Esophagus muscularis mucosa (tissue), 4 donors: ENCODE data around the gene PTPRN2. TPM values are rescaled to one million over a fixed set of nuclear protein-coding genes. Genes with fewer than 3 reads are reported as not detected.
"Not testable (repeated sequence)": the region's sequence is repeated elsewhere in the genome, so short reads cannot be mapped to it uniquely, and the experiment has no call there.

Experiments used
- DNase-seq: peaks from one replicate; pipeline ENCODE4 v3.0.0-alpha.2; 2017; ENCODE audit errors: extremely low spot score
- H3K27ac ChIP-seq, 4 donors: fragments of 200-600 bp; sonication (generic); replicated peaks in 1 of 4; 1 replicate in 3 of 4; 2 replicates in 1 of 4; pipeline ENCODE4 v1.5.1; 2016 to 2019; ENCODE audit warnings: mild to moderate bottlenecking in 1 of 4
- H3K27me3 ChIP-seq, 4 donors: fragments of 200-600 bp; sonication (generic); one replicate each; pipeline versions ENCODE4 v1.5.1 to v1.6.0; 2016 to 2019
- H3K36me3 ChIP-seq, 4 donors: fragments of 200-600 bp; sonication (generic); one replicate each; pipeline ENCODE4 v1.5.1; 2016 to 2019
- H3K4me1 ChIP-seq, 4 donors: fragments of 200-600 bp; sonication (generic); one replicate each; pipeline ENCODE4 v1.5.1; 2016 to 2019
- H3K4me3 ChIP-seq, 4 donors: fragments of 200-600 bp; sonication (generic); 1 replicate in 2 of 4; 2 replicates in 2 of 4; pipeline ENCODE4 v1.5.1; 2016 to 2019; ENCODE audit warnings: mild to moderate bottlenecking in 4 of 4, moderate library complexity in 1 of 4
- H3K9me3 ChIP-seq, 4 donors: fragments of 200-600 bp; sonication (generic); 1 replicate in 3 of 4; 2 replicates in 1 of 4; pipeline ENCODE4 v1.5.1; 2016 to 2019
- EP300 ChIP-seq: sonication (generic); formaldehyde crosslinking; IDR thresholded peaks from one replicate; pipeline ENCODE4 v1.6.1; 2017; ENCODE audit warnings: antibody characterized with exemption
- POLR2A ChIP-seq: fragments of 450-650 bp; IDR thresholded peaks from one replicate; pipeline ENCODE4 v1.6.1; 2017; ENCODE audit warnings: antibody characterized with exemption, moderate library complexity, mild to moderate bottlenecking, low read depth
- POLR2AphosphoS5 ChIP-seq, 2 donors: sonication (generic); formaldehyde crosslinking; IDR thresholded peaks; one replicate each; pipeline ENCODE4 v1.6.1; 2017; ENCODE audit warnings: antibody characterized with exemption in 2 of 2
- WGBS: methylation state at CpG from one replicate; pipeline ENCODE4 v1.1.5; 2018; 5-methylcytosine and 5-hydroxymethylcytosine counted together
- intact Hi-C: fragments of 100-400 bp; cut with DNase I; formaldehyde crosslinking; loops from one replicate; pipeline ENCODE4 v1.15.1; 2023
- total RNA-seq, 4 donors: library from RNA; depleted of rRNA; stranded (reverse); fragments of >200 nt; gene quantifications; one replicate each; pipeline versions ENCODE4 v1.1.0 to v1.2.1, GENCODE V29; 2016
- TF ChIP-seq, protein P1 (sequence below), 3 experiments: fragments of 200-600 bp in 2 of 3; fragments of 450-650 bp in 1 of 3; sonication (generic) in 2 of 3; IDR thresholded peaks; one replicate each; pipeline ENCODE4 v1.5.1; 2017 to 2019; ENCODE audit warnings: antibody characterized with exemption in 3 of 3, mild to moderate bottlenecking in 2 of 3, moderate library complexity in 1 of 3

PTPRN2 gene
- total RNA-seq, 4 donors from 2014 or later = 2.1 to 3.1 (median 3.1) TPM

DNA sequence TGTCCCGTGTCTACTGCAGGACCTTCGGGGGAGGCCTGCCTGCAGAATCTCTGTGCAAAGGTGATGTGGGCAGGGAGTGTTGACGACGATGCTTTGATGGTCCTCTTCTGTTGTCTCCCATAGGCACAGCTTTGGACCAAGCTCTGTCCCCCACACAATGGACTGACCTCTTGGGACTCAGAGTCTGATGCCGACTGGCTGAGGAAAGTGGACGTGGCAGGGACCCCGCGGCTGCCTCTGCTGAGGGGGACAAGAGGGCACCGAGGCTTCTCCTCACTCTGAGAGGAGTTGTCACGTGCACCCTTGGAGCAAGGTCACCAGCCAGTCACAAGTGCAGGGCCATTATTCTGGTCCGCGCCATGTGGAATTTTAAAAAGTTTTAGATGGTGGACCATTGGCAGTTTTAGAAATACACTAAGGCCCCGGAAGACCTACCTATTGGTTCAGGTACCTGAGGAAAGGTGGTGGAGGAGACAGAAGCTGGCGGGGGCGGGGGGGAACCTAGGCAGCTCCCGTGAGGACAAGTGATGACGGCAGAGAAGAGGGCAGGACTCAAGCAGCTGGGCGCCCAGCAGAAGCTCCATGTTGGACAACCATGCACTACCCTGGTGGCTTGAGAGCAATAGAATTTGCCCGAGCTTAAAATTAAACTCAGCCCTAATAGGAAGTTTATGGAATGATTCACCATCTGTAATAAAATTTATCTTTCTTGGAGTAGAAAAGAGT is 331.4 kb downstream of the PTPRN2 start:
- H3K27me3 ChIP-seq = peaks cover 0 to 21% (median 0%) of the 10 kb centered on the region in 4 donors
- no peak overlapping the region for H3K27ac ChIP-seq
- no peak overlapping the region for H3K4me3 ChIP-seq
- TF ChIP-seq EP300 (no peak), POLR2AphosphoS5 (IDR thresholded peaks at IDR 0.05) (no peak), POLR2A (no peak)
- TF ChIP-seq, protein P1, sequence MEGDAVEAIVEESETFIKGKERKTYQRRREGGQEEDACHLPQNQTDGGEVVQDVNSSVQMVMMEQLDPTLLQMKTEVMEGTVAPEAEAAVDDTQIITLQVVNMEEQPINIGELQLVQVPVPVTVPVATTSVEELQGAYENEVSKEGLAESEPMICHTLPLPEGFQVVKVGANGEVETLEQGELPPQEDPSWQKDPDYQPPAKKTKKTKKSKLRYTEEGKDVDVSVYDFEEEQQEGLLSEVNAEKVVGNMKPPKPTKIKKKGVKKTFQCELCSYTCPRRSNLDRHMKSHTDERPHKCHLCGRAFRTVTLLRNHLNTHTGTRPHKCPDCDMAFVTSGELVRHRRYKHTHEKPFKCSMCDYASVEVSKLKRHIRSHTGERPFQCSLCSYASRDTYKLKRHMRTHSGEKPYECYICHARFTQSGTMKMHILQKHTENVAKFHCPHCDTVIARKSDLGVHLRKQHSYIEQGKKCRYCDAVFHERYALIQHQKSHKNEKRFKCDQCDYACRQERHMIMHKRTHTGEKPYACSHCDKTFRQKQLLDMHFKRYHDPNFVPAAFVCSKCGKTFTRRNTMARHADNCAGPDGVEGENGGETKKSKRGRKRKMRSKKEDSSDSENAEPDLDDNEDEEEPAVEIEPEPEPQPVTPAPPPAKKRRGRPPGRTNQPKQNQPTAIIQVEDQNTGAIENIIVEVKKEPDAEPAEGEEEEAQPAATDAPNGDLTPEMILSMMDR (IDR thresholded peaks at IDR 0.05) = no peak
- no peaks in the 10 kb centered on the region for H3K36me3 ChIP-seq
- intact Hi-C loops = no loop called here
- DNase-seq = no peak
- WGBS = 89% methylated on average over 19 of the region's 19 CpGs
- no peaks in the 10 kb centered on the region for H3K4me1 ChIP-seq
- H3K9me3 ChIP-seq = no peaks in the 10 kb centered on the region

- no peaks in the 10 kb centered on the region for H3K9me3 ChIP-seq
- no peaks in the 10 kb centered on the region for H3K36me3 ChIP-seq
- peaks cover 0 to 15% (median 0%) of the 10 kb centered on the region in 4 donors for H3K27me3 ChIP-seq
- intact Hi-C loops = no loop called here
- DNase-seq = no peak
- H3K27ac ChIP-seq = no peak overlapping the region
- no peak overlapping the region for H3K4me3 ChIP-seq
- TF ChIP-seq POLR2A (no peak), POLR2AphosphoS5 (IDR thresholded peaks at IDR 0.05) (no peak), EP300 (no peak)
- TF ChIP-seq, protein P1 (IDR thresholded peaks at IDR 0.05) = no peak
- no peaks in the 10 kb centered on the region for H3K4me1 ChIP-seq
- WGBS = 87% methylated on average over 7 of the region's 7 CpGs
These were observed 332.1 kb downstream of the PTPRN2 start for GRCh38 chr7:158255558-158255957.

DNA sequence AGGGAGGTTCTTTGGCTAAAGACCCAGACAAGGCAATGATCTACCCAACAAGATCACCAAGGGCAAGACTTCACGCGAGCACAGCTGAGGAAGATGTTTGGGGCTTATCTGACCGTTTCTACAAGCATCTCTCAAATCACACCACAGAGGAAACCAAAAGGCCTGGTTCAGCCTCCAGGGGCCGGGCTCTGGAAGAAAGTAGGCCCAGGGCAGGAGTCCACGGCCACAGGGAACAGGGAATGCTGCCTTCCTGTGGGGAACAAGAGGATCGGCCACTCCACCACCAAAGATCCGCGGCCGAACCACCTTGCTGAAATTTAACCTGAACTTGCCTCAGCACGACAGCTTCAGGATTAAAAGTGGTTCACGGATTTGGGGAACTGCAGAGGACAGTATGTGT is 332.5 kb downstream of the PTPRN2 start:
- intact Hi-C loops = no loop called here
- no peaks in the 10 kb centered on the region for H3K9me3 ChIP-seq
- H3K36me3 ChIP-seq = no peaks in the 10 kb centered on the region
- 87% methylated on average over 10 of the region's 11 CpGs for WGBS
- TF ChIP-seq POLR2A (no peak), EP300 (no peak), POLR2AphosphoS5 (IDR thresholded peaks at IDR 0.05) (no peak)
- TF ChIP-seq, protein P1 (IDR thresholded peaks at IDR 0.05) = no peak
- no peaks in the 10 kb centered on the region for H3K4me1 ChIP-seq
- peaks cover 0 to 15% (median 0%) of the 10 kb centered on the region in 4 donors for H3K27me3 ChIP-seq
- DNase-seq = no peak
- no peak overlapping the region for H3K27ac ChIP-seq
- H3K4me3 ChIP-seq = no peak overlapping the region

GRCh38 chr7:158253670-158254045 is 334.0 kb downstream of the PTPRN2 start:
- DNase-seq, H3K27ac ChIP-seq, intact Hi-C loops, H3K4me1 ChIP-seq, H3K9me3 ChIP-seq, H3K36me3 ChIP-seq, H3K4me3 ChIP-seq: not testable (repeated sequence)
- 66% methylated on average over 12 of the region's 16 CpGs for WGBS
- peaks cover 0 to 10% (median 0%) of the 10 kb centered on the region in 4 donors for H3K27me3 ChIP-seq

DNA sequence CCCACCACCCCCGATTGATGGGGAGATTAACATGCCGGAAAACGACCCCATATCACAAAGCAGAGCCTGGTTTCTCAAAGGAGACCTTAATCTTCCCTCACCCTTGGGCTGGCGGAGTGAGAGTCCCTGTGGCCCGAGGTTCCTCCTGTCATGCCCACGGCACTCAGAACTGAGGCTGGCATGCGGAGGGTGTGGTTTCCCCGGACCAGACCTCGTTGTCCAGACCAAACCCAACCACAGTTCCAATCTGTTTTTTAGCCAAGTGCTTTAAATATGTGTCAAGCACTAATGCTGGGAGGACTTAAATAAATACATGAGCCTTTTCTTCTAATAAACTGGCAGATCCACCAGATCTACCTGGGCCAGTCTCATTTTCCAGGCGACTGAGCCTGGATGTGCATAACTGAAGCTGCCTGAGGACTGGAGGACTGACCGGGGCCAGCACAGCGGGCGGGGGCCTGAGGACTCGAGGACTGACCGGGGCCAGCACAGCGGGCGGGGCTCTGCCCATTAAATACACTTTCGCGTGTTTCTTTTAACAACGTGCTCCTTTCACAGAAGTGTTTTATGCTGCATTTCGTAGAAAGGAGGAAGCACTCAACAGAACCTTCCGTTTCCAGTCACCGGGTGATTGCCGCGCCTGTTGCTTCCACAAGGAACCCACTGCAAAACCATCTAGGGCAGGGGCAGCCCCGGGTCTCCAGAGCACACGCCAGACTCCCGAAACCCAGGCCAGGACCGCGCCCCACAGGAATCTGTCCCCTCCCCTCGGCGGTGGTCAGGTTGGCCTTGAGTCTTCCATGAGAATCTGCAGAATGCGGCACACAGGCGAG is 334.6 kb downstream of the PTPRN2 start:
- H3K27ac ChIP-seq = no peak overlapping the region
- no peak overlapping the region for H3K4me3 ChIP-seq
- intact Hi-C loops = no loop called here
- peaks cover 0 to 10% (median 0%) of the 10 kb centered on the region in 4 donors for H3K27me3 ChIP-seq
- H3K4me1 ChIP-seq = no peaks in the 10 kb centered on the region
- no peaks in the 10 kb centered on the region for H3K36me3 ChIP-seq
- H3K9me3 ChIP-seq = no peaks in the 10 kb centered on the region
- 71% methylated on average over 29 of the region's 34 CpGs for WGBS
- TF ChIP-seq EP300 = no peak
- TF ChIP-seq, protein P1 (IDR thresholded peaks at IDR 0.05) = no peak
- no peak for TF ChIP-seq POLR2AphosphoS5 (IDR thresholded peaks at IDR 0.05)
- no peak for TF ChIP-seq POLR2A
- no peak for DNase-seq
